IMR-90 (cell line): ENCODE data around the gene SPATA46. TPM values are rescaled to one million over a fixed set of nuclear protein-coding genes. Genes with fewer than 3 reads are reported as not detected.

Experiments used
- ATAC-seq: fragments of 200-7000 bp; cut with Tn5 transposase; 2 replicates; pipeline ENCODE4 v1.9.1; 2020; ENCODE audit warnings: low read depth, mild to moderate bottlenecking, moderate library complexity
- BruUV-seq: library from RNA; stranded (reverse); fragments of 400-500 nt; replicated peaks from 2 replicates; lab custom pipeline; 2021; lab: Mats Ljungman, UMichigan
- CTCF ChIA-PET: fragments of 300-600 bp; formaldehyde crosslinking; extraction: SDS; loops from one replicate; lab custom pipeline; 2021; ENCODE audit warnings: antibody characterized with exemption; lab: Yijun Ruan, JAX
- POLR2A ChIA-PET: fragments of 300-600 bp; sonication (Branson Sonifier 250); formaldehyde crosslinking; loops from one replicate; lab custom pipeline; 2022; ENCODE audit warnings: antibody characterized with exemption; ENCODE audit not compliant: unreplicated experiment; lab: Charles Lee
- DNase-seq: peaks from one replicate; pipeline ENCODE4 v3.0.0; 2013
- H2AFZ ChIP-seq: replicated peaks from 2 replicates; pipeline ENCODE3; 2013; ENCODE audit warnings: low read length, mild to moderate bottlenecking; ENCODE audit not compliant: poor library complexity
- H2AK5ac ChIP-seq: 2 replicates; pipeline ENCODE4 v1.6.1; 2013; ENCODE audit warnings: low read depth, low read length, inconsistent platforms
- H2AK9ac ChIP-seq: replicated peaks from 2 replicates; pipeline ENCODE3; 2013; ENCODE audit warnings: mild to moderate bottlenecking, low read depth, low read length, moderate library complexity; ENCODE audit not compliant: poor library complexity
- H2BK120ac ChIP-seq: 2 replicates; pipeline ENCODE4 v1.6.1; 2013; ENCODE audit warnings: low read depth, low read length, inconsistent platforms
- H2BK15ac ChIP-seq: 3 replicates; pipeline ENCODE4 v1.6.1; 2013; ENCODE audit warnings: low read depth, low read length, inconsistent platforms
- H2BK20ac ChIP-seq: 2 replicates; pipeline ENCODE4 v1.6.1; 2013; ENCODE audit warnings: low read depth, mild to moderate bottlenecking, inconsistent platforms, low read length, moderate library complexity
- H2BK5ac ChIP-seq: 2 replicates; pipeline ENCODE4 v1.6.1; 2013; ENCODE audit warnings: mild to moderate bottlenecking, low read depth, low read length, inconsistent platforms; ENCODE audit not compliant: poor library complexity, severe bottlenecking
- H3K14ac ChIP-seq: replicated peaks from 2 replicates; pipeline ENCODE4 v1.6.1; 2013; ENCODE audit warnings: low read depth, low read length, inconsistent platforms
- H3K18ac ChIP-seq: 2 replicates; pipeline ENCODE4 v1.6.1; 2013; ENCODE audit warnings: low read depth, low read length, control low read depth
- H3K23ac ChIP-seq: 2 replicates; pipeline ENCODE4 v1.6.1; 2013; ENCODE audit warnings: low read depth, low read length, inconsistent platforms
- H3K27ac ChIP-seq: 2 replicates; pipeline ENCODE4 v1.5.1; 2013; ENCODE audit warnings: mild to moderate bottlenecking, control low read depth, low read length; ENCODE audit not compliant: insufficient read depth
- H3K27me3 ChIP-seq: 2 replicates; pipeline ENCODE4 v1.6.1; 2013; ENCODE audit warnings: low read length; ENCODE audit not compliant: control insufficient read depth, insufficient read depth
- H3K36me3 ChIP-seq: 2 replicates; pipeline ENCODE4 v1.6.1; 2013; ENCODE audit warnings: low read length, mixed read lengths; ENCODE audit not compliant: control insufficient read depth, insufficient read depth
- H3K4ac ChIP-seq: 2 replicates; pipeline ENCODE4 v1.6.1; 2013; ENCODE audit warnings: low read depth, low read length, inconsistent platforms
- H3K4me1 ChIP-seq: 2 replicates; pipeline ENCODE4 v1.6.1; 2013; ENCODE audit warnings: low read length, mixed read lengths; ENCODE audit not compliant: control insufficient read depth, insufficient read depth
- H3K4me2 ChIP-seq: 2 replicates; pipeline ENCODE4 v1.6.1; 2013; ENCODE audit warnings: low read depth, mild to moderate bottlenecking, control low read depth, low read length, moderate library complexity
- H3K4me3 ChIP-seq: 2 replicates; pipeline ENCODE4 v1.5.1; 2013; ENCODE audit warnings: low read depth, mild to moderate bottlenecking, control low read depth, low read length, moderate library complexity; ENCODE audit not compliant: insufficient read depth
- H3K56ac ChIP-seq: 2 replicates; pipeline ENCODE4 v1.6.1; 2013; ENCODE audit warnings: low read length, inconsistent platforms; ENCODE audit not compliant: insufficient read depth; ENCODE audit errors: extremely low read depth
- H3K79me1 ChIP-seq, 2 experiments: 2 replicates each; pipeline ENCODE4 v1.6.1; 2013; ENCODE audit warnings: low read length in 2 of 2, inconsistent platforms in 1 of 2, low read depth in 1 of 2
- H3K9ac ChIP-seq: 2 replicates; pipeline ENCODE4 v1.6.1; 2013; ENCODE audit warnings: low read depth, low read length, control low read depth
- H3K9me1 ChIP-seq: 2 replicates; pipeline ENCODE4 v1.6.1; 2013; ENCODE audit warnings: low read length, inconsistent platforms; ENCODE audit not compliant: insufficient read depth
- H3K9me3 ChIP-seq: 2 replicates; pipeline ENCODE4 v1.6.1; 2013; ENCODE audit warnings: low read length; ENCODE audit not compliant: control insufficient read depth, insufficient read depth
- H4K20me1 ChIP-seq: 2 replicates; pipeline ENCODE4 v1.6.1; 2013; ENCODE audit warnings: low read length, inconsistent platforms; ENCODE audit not compliant: insufficient read depth
- H4K5ac ChIP-seq: 2 replicates; pipeline ENCODE4 v1.6.1; 2013; ENCODE audit warnings: mild to moderate bottlenecking, low read depth, low read length, control low read depth
- H4K8ac ChIP-seq, 2 experiments: 2 replicates each; pipeline ENCODE4 v1.6.1; 2013; ENCODE audit warnings: low read depth in 2 of 2, low read length in 2 of 2, control low read depth in 1 of 2, inconsistent platforms in 1 of 2
- H4K91ac ChIP-seq: 2 replicates; pipeline ENCODE4 v1.6.1; 2013; ENCODE audit warnings: low read depth, low read length, inconsistent platforms; ENCODE audit not compliant: insufficient read depth
- BHLHE40 ChIP-seq: fragments of 150-350 bp; IDR thresholded peaks from 2 replicates; pipeline ENCODE4 v1.6.1; 2016; ENCODE audit warnings: mild to moderate bottlenecking, low read depth, low read length
- CEBPB ChIP-seq: IDR thresholded peaks from 2 replicates; pipeline ENCODE4 v1.6.1; 2012; ENCODE audit warnings: low read depth, low read length, improper control_type of control experiment
- CHD1 ChIP-seq: IDR thresholded peaks from 2 replicates; pipeline ENCODE4 v1.6.1; 2012; ENCODE audit warnings: low read depth, low read length, improper control_type of control experiment
- FOS ChIP-seq: fragments of 150-350 bp; IDR thresholded peaks from 2 replicates; pipeline ENCODE4 v1.6.1; 2016; ENCODE audit warnings: low read depth, low read length
- MAFK ChIP-seq: IDR thresholded peaks from 2 replicates; pipeline ENCODE4 v1.6.1; 2012; ENCODE audit warnings: low read depth, low read length, improper control_type of control experiment
- MAZ ChIP-seq: IDR thresholded peaks from 2 replicates; pipeline ENCODE4 v1.6.1; 2012; ENCODE audit warnings: low read depth, mild to moderate bottlenecking, low read length, improper control_type of control experiment, moderate library complexity, borderline replicate concordance
- MXI1 ChIP-seq: IDR thresholded peaks from 2 replicates; pipeline ENCODE4 v1.6.1; 2012; ENCODE audit warnings: low read depth, mild to moderate bottlenecking, low read length, moderate library complexity, borderline replicate concordance
- NFE2L2 ChIP-seq: fragments of 150-350 bp; IDR thresholded peaks from 2 replicates; pipeline ENCODE4 v1.6.1; 2016; ENCODE audit warnings: low read depth, mild to moderate bottlenecking, low read length
- POLR2A ChIP-seq: IDR thresholded peaks from 2 replicates; pipeline ENCODE4 v1.6.1; 2012; ENCODE audit warnings: mild to moderate bottlenecking, low read depth, low read length
- RAD21 ChIP-seq: IDR thresholded peaks from 2 replicates; pipeline ENCODE4 v1.6.1; 2012; ENCODE audit warnings: low read length, improper control_type of control experiment
- RCOR1 ChIP-seq: IDR thresholded peaks from 2 replicates; pipeline ENCODE4 v1.6.1; 2012; ENCODE audit warnings: mild to moderate bottlenecking, low read length, improper control_type of control experiment; ENCODE audit not compliant: insufficient replicate concordance
- RFX5 ChIP-seq: IDR thresholded peaks from 2 replicates; pipeline ENCODE4 v1.8.0; 2012; ENCODE audit warnings: low read depth, mild to moderate bottlenecking, low read length, moderate library complexity
- SMC3 ChIP-seq: fragments of 150-350 bp; IDR thresholded peaks from 2 replicates; pipeline ENCODE4 v1.6.1; 2016; ENCODE audit warnings: low read depth, mild to moderate bottlenecking, antibody characterized with exemption, low read length, moderate library complexity
- WGBS, 2 experiments: methylation state at CpG; one replicate each; pipeline versions ENCODE4 v1.1.5 to v1.1.7; 2013; ENCODE audit warnings: missing lambda C conversion rate in 2 of 2; ENCODE audit not compliant: insufficient read length in 1 of 2; ENCODE audit errors: extremely low coverage in 2 of 2; 5-methylcytosine and 5-hydroxymethylcytosine counted together
- dilution Hi-C: fragments of 300-500 bp; cut with HindIII; formaldehyde crosslinking; loops from one replicate; pipeline ENCODE4 v1.14.3; 2018; ENCODE audit warnings: low sequenced_read_pairs; ENCODE audit not compliant: unreplicated experiment
- in situ Hi-C: fragments of 300-500 bp; cut with MboI; formaldehyde crosslinking; loops from 3 replicates; pipeline ENCODE4 v1.14.3; 2019; ENCODE audit warnings: low sequenced_read_pairs, inconsistent platforms, mixed read lengths
- intact Hi-C: fragments of 100-400 bp; cut with micrococcal nuclease; formaldehyde crosslinking; loops from 2 replicates; pipeline ENCODE4 v1.10.0; 2022
- polyA plus RNA-seq, 3 experiments: library from polyadenylated mRNA; depleted of rRNA; stranded (reverse); fragments of >200 nt; gene quantifications; 2 replicates each; pipeline ENCODE4 v1.2.3, GENCODE V29; 2012; ENCODE audit warnings: low replicate concordance in 1 of 3
- total RNA-seq: library from RNA; depleted of rRNA; stranded (reverse); fragments of >200 nt; gene quantifications from 2 replicates; pipeline ENCODE4 v1.2.3, GENCODE V29; 2012
- TF ChIP-seq, protein P1 (sequence below): fragments of 150-350 bp; IDR thresholded peaks from 2 replicates; pipeline ENCODE4 v1.6.1; 2017; ENCODE audit warnings: mild to moderate bottlenecking, antibody characterized with exemption, low read length, low read depth
- TF ChIP-seq, protein P2 (sequence below): conservative IDR thresholded peaks from 2 replicates; pipeline ENCODE4 v1.5.1; 2012; ENCODE audit warnings: mild to moderate bottlenecking, low read depth, low read length, improper control_type of control experiment
- TF ChIP-seq, protein P3 (sequence below): fragments of 150-350 bp; IDR thresholded peaks from 2 replicates; pipeline ENCODE4 v1.6.1; 2016; ENCODE audit warnings: low read depth, mild to moderate bottlenecking, low read length, moderate library complexity, borderline replicate concordance

The SPATA46 gene
- total and polyA plus RNA-seq, 2 of the 4 experiments (the other 2 are of a cell fraction): not detected

DNA sequence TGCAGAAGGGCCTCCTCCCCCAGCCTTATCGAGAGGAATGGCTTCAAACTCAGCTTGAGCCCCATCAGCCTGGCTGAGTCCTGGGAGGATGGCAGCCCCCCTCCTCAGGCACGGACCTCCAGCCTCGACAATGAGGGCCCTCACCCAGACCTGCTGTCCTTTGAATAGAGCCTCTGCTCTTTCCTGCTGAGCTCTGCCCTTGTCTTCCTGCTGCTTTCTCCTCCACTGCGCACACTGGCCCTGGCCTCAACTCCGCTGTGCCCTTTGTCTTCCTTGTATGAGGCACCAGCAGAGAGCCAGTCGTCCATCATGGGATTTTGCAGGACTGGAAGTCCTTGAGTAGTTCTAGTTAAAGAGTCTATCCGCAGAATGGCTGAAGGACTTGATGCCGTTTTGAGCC is 6.9 kb upstream of the SPATA46 start:
- no peak overlapping the region for H2BK20ac ChIP-seq
- intact Hi-C loops: no loop called here
- H3K4me1 ChIP-seq: no peaks in the 10 kb centered on the region
- no peak overlapping the region for H3K23ac ChIP-seq
- H4K5ac ChIP-seq: no peak overlapping the region
- H3K9ac ChIP-seq: no peak overlapping the region
- no TSS peak for BruUV-seq
- no peak overlapping the region for H2BK15ac ChIP-seq
- H3K4me2 ChIP-seq: no peak overlapping the region
- no peak overlapping the region for H3K4me3 ChIP-seq
- in situ Hi-C loops: loop anchor here (25.0 kb wide), 1 partner anchor 596 kb away; no protein-coding TSS in a partner anchor
- H2BK5ac ChIP-seq: no peak overlapping the region
- 79% methylated on average over 3 of the region's 8 CpGs; no CpG with 5 or more reads in 1 of the 2 experiments for WGBS, 2 experiments
- no peak overlapping the region for H3K18ac ChIP-seq
- no peak overlapping the region for H3K14ac ChIP-seq
- ChIA-PET POLR2A (no interaction called here), CTCF (interaction anchor here (0.9 to 1.1 kb wide), 2 partner anchors 327 to 328 kb away, joined by 3 to 4 read pairs; no protein-coding TSS in a partner anchor)
- no peak overlapping the region for H2AK5ac ChIP-seq
- no peak overlapping the region for H3K4ac ChIP-seq
- H3K9me1 ChIP-seq: no peaks in the 10 kb centered on the region
- ATAC-seq (no peak), DNase-seq (no peak)
- no peak overlapping the region for H3K56ac ChIP-seq
- no peaks in the 10 kb centered on the region for H3K9me3 ChIP-seq
- H2AFZ ChIP-seq: no peak overlapping the region
- no peak overlapping the region for H4K8ac ChIP-seq
- no peaks in the 10 kb centered on the region for H3K36me3 ChIP-seq
- no peak overlapping the region for H2AK9ac ChIP-seq
- no peak overlapping the region for H4K91ac ChIP-seq
- dilution Hi-C loops: no loop called here
- no peak overlapping the region for H3K27ac ChIP-seq
- H4K20me1 ChIP-seq: no peaks in the 10 kb centered on the region
- no peaks in the 10 kb centered on the region for H3K79me1 ChIP-seq
- H3K27me3 ChIP-seq: peaks cover 25% of the 10 kb centered on the region
- no peak overlapping the region for H2BK120ac ChIP-seq
- TF ChIP-seq, protein P1, sequence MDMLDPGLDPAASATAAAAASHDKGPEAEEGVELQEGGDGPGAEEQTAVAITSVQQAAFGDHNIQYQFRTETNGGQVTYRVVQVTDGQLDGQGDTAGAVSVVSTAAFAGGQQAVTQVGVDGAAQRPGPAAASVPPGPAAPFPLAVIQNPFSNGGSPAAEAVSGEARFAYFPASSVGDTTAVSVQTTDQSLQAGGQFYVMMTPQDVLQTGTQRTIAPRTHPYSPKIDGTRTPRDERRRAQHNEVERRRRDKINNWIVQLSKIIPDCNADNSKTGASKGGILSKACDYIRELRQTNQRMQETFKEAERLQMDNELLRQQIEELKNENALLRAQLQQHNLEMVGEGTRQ: no peak
- TF ChIP-seq FOS (no peak), MXI1 (no peak), RCOR1 (no peak), NFE2L2 (no peak), CHD1 (no peak), CEBPB (no peak), POLR2A (no peak), RFX5 (no peak), MAZ (no peak), MAFK (no peak), SMC3 (no peak), BHLHE40 (no peak), RAD21 (no peak)
- TF ChIP-seq, protein P2, sequence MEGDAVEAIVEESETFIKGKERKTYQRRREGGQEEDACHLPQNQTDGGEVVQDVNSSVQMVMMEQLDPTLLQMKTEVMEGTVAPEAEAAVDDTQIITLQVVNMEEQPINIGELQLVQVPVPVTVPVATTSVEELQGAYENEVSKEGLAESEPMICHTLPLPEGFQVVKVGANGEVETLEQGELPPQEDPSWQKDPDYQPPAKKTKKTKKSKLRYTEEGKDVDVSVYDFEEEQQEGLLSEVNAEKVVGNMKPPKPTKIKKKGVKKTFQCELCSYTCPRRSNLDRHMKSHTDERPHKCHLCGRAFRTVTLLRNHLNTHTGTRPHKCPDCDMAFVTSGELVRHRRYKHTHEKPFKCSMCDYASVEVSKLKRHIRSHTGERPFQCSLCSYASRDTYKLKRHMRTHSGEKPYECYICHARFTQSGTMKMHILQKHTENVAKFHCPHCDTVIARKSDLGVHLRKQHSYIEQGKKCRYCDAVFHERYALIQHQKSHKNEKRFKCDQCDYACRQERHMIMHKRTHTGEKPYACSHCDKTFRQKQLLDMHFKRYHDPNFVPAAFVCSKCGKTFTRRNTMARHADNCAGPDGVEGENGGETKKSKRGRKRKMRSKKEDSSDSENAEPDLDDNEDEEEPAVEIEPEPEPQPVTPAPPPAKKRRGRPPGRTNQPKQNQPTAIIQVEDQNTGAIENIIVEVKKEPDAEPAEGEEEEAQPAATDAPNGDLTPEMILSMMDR: no peak
- TF ChIP-seq, protein P3, sequence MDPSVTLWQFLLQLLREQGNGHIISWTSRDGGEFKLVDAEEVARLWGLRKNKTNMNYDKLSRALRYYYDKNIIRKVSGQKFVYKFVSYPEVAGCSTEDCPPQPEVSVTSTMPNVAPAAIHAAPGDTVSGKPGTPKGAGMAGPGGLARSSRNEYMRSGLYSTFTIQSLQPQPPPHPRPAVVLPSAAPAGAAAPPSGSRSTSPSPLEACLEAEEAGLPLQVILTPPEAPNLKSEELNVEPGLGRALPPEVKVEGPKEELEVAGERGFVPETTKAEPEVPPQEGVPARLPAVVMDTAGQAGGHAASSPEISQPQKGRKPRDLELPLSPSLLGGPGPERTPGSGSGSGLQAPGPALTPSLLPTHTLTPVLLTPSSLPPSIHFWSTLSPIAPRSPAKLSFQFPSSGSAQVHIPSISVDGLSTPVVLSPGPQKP: no peak
